BJ (cell line): ENCODE results near the gene ZNF319. TPM values are rescaled to one million over a fixed set of nuclear protein-coding genes. Genes with fewer than 3 reads are reported as not detected.

ENCODE experiments used
- CTCF ChIA-PET: fragments of 350-600 bp; formaldehyde crosslinking; extraction: SDS; loops from one replicate; lab custom pipeline; 2021; ENCODE audit warnings: antibody characterized with exemption, inconsistent platforms; lab: Yijun Ruan, JAX
- POLR2A ChIA-PET: fragments of 300-600 bp; sonication (Branson Sonifier 250); formaldehyde crosslinking; extraction: SDS; loops from one replicate; lab custom pipeline; 2021; ENCODE audit warnings: antibody characterized with exemption; lab: Charles Lee
- DNase-seq: peaks from one replicate; pipeline ENCODE4 v3.0.0-alpha.2; 2011; ENCODE audit warnings: low read depth
- H3K27me3 ChIP-seq: 2 replicates; pipeline ENCODE4 v1.6.0; 2011; ENCODE audit warnings: low read length; ENCODE audit not compliant: control insufficient read depth, insufficient read depth
- H3K36me3 ChIP-seq: 2 replicates; pipeline ENCODE4 v1.5.1; 2011; ENCODE audit warnings: low read length; ENCODE audit not compliant: control insufficient read depth, insufficient read depth
- H3K4me3 ChIP-seq: 2 replicates; pipeline ENCODE4 v1.5.1; 2011; ENCODE audit warnings: low read depth, mild to moderate bottlenecking, control low read depth, low read length
- CTCF ChIP-seq: IDR thresholded peaks from 2 replicates; pipeline ENCODE4 v1.5.1; 2011; ENCODE audit warnings: low read depth, mild to moderate bottlenecking, control low read depth, inconsistent platforms, low read length, moderate library complexity; ENCODE audit not compliant: insufficient read depth
- polyA plus RNA-seq: library from polyadenylated mRNA; depleted of rRNA; stranded (reverse); fragments of >200 nt; gene quantifications from 2 replicates; pipeline ENCODE4 v1.2.3, GENCODE V29; 2011

ZNF319 gene
- polyA plus RNA-seq, 1 experiment = 5.8 TPM

- POLR2A ChIA-PET = no interaction called here
These were observed 46.5 kb upstream of the ZNF319 start for GRCh38 chr16:58046936-58047335.

GRCh38 chr16:58046054-58046881 lies 45.8 kb upstream of the ZNF319 start:
- no peaks in the 10 kb centered on the region for H3K36me3 ChIP-seq
- POLR2A ChIA-PET = no interaction called here
- H3K4me3 ChIP-seq = no peak overlapping the region
- CTCF ChIA-PET = no interaction called here
- TF ChIP-seq CTCF = no peak
- no peak for DNase-seq
- H3K27me3 ChIP-seq = no peaks in the 10 kb centered on the region

More at GRCh38 chr16:58046936-58047335, 46.5 kb upstream of the ZNF319 start:
- no peaks in the 10 kb centered on the region for H3K27me3 ChIP-seq
- no peak for TF ChIP-seq CTCF
- no peak for DNase-seq
- no peak overlapping the region for H3K4me3 ChIP-seq
- no peaks in the 10 kb centered on the region for H3K36me3 ChIP-seq
- CTCF ChIA-PET = no interaction called here

GRCh38 chr16:58045096-58045495 lies 44.6 kb upstream of the ZNF319 start:
- TF ChIP-seq CTCF = no peak
- H3K4me3 ChIP-seq = no peak overlapping the region
- no peaks in the 10 kb centered on the region for H3K27me3 ChIP-seq
- no peaks in the 10 kb centered on the region for H3K36me3 ChIP-seq
- POLR2A ChIA-PET = no interaction called here
- CTCF ChIA-PET = no interaction called here
- no peak for DNase-seq

GRCh38 chr16:58044266-58045019 lies 44.0 kb upstream of the ZNF319 start:
- POLR2A ChIA-PET = no interaction called here
- no peak for DNase-seq
- Histone ChIP-seq H3K27me3 (no peaks in the 10 kb centered on the region), H3K36me3 (no peaks in the 10 kb centered on the region), H3K4me3 (no peak overlapping the region)
- TF ChIP-seq CTCF = no peak
- CTCF ChIA-PET = interaction anchor here (0.9 to 1.3 kb wide), 2 partner anchors 12 to 82 kb away, joined by 3 read pairs; no protein-coding TSS in a partner anchor

GRCh38 chr16:58043571-58044155 lies 43.2 kb upstream of the ZNF319 start:
- no peak for DNase-seq
- CTCF ChIA-PET = interaction anchor here (0.9 to 1.3 kb wide), 2 partner anchors 11 to 83 kb away, joined by 3 read pairs; no protein-coding TSS in a partner anchor
- POLR2A ChIA-PET = no interaction called here
- no peak for TF ChIP-seq CTCF
- no peaks in the 10 kb centered on the region for H3K36me3 ChIP-seq
- H3K4me3 ChIP-seq = no peak overlapping the region
- H3K27me3 ChIP-seq = no peaks in the 10 kb centered on the region
